Measurements from ENCODE around the gene SLC24A3.

- no peak for TF ChIP-seq CTCF (IDR thresholded peaks at IDR 0.05)
- TF ChIP-seq EZH2 (IDR thresholded peaks at IDR 0.05) = no peak
- TF ChIP-seq EZH2phosphoT487 (IDR thresholded peaks at IDR 0.05) = no peak
Observed at GRCh38 chr20:19746396-19746795, 534.0 kb downstream of the SLC24A3 start.
